ENCODE data around the gene SPOCK1.
"Not testable (repeated sequence)": the region's sequence is repeated elsewhere in the genome, so short reads cannot be mapped to it uniquely, and the experiment has no call there.

Gene SPOCK1

DNA sequence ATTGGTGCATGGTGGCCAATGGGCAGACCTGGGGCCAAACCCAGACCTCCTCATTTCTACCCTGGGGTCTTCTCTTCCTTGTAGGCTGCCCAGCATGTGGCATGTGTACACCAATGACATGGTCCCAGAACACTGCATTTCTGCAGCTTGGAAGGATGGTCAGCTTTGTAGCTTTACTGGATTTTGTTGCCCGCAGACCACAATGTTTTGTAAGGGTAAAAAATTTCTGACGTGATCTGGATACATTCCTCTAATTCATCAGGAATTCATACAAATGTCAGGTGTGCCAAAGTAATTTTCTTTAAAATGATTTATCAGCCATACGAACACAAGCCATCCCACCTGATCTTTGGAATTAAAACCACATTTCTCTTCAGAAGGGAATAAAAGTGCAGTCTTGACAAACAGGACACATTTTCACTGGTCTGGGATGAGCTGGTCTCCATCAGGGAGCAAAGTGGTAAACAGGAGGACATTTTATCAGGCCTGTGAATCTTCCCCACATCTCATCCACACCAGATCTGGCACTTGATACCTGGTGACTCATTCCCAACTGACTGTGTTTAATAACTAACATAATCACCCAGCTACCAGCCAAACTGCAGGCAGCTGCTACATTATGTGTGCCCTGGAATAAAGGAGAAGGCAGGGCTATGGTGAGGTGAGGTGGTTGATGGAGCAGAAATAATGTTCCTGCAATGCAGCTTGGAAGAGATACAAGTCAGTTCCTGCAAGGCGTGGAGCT is 103.9 kb downstream of the SPOCK1 start:
- DNase-seq (ENCODE audit: low read depth) = peak; percentile 28

DNA sequence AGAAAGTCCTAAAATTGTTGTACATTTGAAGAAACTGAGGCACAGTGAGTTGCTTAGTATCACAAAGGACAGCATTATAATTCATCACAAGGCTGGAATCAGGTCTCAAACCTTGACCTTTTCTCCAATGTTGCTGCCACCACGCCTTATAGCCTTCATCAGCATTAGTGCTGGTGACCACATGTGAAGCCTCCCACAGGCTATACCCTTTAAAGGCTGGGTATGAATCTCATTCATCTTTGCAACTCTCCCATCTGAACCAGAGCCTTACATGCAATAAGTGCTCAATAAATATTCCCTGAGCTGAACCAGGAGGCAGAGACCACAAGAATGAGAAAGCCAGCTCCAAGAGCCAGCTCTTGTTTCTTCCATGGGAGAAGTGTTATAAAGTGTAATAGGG is 104.7 kb downstream of the SPOCK1 start:
- DNase-seq (ENCODE audit: low read depth) = no peak

DNA sequence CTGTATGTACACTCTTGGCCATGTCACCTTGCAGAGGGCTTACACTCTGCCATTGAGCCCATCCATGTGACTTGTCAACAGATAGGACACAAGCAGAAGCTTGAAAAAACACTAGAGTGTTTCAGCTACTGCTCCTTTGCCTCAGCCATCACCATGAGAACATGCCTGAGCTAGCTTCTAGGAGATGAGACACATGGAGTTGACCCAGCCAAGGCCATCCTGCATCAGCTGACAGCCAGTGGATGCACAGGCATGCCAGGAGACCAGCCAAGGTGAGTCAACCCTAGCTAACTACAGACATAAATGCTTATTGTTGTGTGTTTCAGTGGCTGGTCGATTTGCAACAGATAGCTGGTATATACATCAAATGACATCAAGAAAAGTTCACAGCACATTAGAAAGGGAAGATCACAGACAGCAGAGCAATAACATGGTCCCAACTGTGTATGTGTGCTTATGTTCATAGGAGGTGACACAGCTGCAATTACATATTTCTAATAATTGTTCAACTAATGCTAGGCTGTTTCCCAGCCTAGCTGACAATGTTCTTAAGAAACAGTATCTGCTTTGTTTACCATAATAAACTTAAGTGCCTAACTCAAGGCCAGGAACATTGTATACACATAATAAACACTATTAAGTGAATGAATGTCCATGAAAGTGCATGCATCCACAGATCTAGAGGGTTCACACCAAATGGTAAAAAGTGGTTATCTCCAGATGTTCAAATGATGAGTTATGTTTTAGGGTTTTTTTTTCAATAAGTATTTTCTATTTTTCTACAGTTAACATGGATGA is 105.7 kb downstream of the SPOCK1 start:
- no peak for DNase-seq (ENCODE audit: low read depth)

DNA sequence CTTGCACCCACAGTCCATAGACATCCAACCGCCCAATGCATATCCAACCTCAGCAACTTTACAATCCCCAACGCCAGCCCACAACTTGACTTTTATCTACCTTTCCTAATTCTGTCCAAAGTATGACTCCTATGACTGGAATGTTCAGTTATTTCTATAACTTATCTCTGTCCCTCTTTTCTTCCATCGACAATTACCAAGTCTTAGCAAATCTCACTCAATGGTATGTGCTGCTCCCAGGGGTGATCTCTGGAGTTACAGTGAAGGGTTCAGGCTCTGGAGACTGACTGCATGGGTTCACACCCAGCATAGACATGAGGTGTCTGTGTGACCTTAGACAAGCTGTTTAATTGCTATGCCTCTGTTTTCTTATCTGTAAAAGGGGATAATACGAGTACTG is 106.9 kb downstream of the SPOCK1 start:
- no peak for DNase-seq (ENCODE audit: low read depth)

DNA sequence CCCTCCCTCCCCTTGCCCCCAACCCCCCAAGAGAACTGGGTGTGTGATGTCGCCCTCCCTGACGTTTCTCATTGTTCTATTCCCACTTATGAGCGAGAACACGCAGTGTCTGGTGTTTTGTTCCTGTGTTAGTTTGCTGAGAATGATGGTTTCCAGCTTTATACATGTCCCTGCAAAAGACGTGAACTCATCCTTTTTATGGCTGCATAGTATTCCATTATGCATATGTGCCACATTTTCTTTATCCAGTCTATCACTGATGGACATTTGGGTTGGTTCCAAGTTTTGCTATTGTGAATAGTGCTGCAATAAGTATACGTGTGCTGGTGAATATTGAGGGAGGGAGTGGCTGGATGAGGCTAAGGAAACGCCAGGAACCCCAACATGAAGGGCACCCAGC is 108.1 kb downstream of the SPOCK1 start:
- DNase-seq (ENCODE audit: low read depth) = not testable (repeated sequence)

DNA sequence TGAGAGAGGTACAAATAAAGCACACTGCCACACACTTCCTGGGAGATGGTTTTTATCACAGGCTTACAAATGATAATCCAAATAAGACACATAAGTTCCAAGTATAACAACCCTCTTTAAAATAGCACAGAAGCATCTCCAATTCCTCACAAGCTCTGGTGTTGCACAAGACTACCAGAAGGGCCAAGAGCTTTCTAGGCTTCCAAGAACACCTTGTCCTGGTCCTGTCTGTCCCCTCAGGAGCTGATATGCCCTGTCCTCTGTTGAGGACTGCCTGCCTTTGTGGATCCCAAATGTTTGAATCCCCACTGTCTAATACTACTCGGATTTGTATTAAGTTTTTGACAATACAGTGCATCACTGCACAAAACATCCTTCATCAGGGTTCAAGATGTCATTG is 110.1 kb downstream of the SPOCK1 start:
- no peak for DNase-seq (ENCODE audit: low read depth)

DNA sequence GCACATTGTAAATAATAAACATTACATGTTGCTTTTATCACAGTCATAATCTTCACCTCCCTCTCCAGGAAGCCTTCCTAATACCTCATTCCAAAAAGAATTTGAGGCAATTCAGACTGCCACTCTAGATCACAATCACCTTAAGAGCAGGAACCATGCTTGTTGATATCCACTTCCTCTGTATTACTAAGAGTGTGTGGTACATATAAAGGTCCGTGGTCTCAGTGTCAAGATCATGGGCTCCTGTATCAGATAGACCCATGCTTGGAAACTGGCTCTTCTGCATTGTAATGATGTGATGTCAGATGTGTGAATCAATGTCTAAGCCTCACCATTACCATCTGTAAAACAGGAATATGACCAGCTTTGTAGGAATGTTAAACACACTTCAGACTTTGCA is 114.1 kb downstream of the SPOCK1 start:
- DNase-seq (ENCODE audit: low read depth) = no peak

DNA sequence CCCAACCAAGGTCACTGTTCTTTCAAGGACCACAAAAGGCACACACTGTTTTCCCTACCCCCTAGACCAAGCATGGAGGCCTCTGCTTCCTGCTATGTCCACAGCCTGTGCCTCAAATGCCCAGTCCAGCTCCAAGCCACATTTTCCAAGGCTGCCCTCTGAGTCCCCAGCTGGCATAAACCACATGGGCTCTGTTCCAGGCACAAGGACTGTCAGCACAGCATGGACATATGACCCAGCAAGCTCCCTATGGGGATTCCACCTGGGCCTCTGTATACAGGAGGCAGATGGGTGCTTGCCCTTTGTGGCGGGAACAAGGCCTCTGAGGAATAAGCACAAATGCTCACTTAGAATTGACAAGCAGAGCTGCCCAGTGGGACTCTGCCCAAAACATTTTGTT is 115.2 kb downstream of the SPOCK1 start:
- no peak for DNase-seq (ENCODE audit: low read depth)

DNA sequence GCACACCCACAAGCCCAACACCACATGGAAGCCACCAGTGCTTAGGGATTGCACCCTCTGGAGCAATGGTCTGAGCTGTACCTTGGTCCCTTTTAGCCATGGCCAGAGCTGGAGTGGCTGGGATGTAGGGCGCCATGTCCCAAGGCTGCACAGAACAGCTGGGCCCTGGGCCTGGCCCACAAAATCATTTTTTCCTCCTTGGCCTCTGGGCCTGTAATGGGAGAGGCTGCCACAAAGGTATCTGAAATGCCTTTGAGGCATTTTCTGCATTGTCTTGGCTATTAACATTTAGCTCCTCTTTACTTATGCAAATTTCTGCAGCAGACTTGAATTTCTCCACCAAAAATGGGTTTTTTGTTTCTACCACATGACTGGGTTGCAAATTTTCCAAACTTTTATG is 117.6 kb downstream of the SPOCK1 start:
- no peak for DNase-seq (ENCODE audit: low read depth)

DNA sequence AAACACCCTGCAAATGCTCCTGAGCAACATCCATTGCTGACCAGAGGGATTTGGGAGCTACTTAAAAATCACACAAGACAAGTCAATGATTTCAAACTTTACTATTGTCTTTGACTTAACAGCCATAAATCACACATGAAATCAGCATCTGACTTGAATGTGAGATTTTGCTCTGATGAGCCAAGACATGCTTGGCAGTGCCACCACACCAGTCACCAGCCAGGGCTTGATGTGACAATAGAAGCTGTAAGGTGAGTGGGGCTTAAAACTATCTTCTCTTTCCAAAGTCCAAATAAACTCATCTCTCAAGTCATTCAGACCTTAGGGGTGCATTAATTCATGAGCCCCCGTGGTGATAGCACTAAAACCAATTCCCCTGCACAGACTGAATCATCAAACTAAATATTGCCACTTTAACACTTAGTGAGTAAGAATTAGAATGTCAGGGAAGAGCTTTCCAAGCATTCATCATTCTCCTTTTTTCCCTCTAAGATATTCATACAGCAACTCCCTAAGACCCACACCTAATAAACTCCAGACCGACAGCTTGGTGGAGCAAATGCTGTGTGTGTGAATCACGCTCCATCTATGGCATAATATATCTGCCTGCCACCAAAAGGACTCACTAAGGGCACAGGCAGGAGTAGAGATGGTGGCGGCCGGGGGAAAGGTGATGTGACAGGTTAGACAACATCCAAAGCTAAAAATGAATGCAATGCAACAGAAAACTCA is 119.4 kb downstream of the SPOCK1 start:
- DNase-seq (ENCODE audit: low read depth) = no peak

DNA sequence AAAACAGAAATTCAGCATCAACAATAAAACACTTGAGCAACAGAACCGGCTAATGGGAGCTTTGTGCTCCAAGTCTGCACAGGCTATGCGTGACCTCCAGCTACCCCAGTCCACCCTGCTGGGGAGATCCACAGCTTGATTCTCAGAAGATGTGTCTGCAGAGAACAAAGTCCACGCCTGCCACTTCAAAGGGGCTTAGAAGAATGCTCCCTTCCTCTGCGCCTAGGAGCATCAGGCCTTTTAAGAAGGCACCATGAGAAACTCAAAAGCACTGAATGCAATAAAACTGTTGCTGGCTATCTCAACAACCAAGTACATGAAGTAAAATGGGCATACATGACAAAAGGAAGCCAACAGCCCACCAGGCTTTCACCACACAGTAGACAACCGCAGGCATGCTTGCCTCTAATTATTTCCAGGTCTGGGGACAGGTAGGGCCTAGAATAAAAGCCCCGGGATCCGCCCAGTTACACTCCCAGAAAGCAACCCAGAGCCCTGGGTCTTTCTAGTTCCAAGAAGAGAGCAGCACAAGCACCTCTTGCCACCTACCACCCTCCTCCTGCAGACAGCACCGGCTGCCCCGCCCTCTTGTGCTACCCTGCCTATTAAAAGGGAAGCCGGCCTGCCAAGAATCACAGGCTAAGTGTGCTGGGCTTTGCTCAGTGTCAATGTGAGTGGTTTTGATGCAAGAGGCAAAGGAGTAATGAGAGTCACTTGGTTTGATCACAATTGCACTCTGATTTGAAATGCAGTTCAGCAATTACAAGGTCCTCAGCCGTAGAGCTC is 123.2 kb downstream of the SPOCK1 start:
- no peak for DNase-seq (ENCODE audit: low read depth)

DNA sequence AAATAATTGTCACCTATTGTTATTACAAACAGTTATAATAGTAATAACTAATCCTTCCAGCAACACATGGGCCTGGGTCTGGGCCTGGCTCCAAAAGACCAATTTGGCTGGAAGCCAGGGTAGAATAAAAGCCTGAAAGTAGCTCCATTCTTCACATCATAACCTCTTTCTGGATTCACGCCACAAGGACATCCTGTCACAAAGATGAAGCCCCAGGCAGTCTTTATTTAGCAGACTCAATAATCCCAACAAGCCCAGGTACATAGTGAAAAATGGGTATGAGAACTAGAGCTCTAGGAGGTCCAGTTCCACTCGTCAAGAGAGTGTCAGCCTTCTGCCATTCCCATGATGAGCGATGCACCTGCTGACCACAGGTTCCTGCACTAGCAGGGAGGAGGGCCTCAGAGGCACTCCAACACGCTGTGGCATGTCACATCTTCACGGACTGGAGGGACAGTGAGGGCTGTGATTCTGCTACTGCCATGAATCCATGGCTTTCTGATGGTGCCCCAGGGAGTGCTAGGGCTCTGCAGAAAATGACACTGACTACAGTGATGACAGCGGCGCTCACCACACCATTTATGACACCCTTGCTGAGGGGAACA is 124.9 kb downstream of the SPOCK1 start:
- no peak for DNase-seq (ENCODE audit: low read depth)

DNA sequence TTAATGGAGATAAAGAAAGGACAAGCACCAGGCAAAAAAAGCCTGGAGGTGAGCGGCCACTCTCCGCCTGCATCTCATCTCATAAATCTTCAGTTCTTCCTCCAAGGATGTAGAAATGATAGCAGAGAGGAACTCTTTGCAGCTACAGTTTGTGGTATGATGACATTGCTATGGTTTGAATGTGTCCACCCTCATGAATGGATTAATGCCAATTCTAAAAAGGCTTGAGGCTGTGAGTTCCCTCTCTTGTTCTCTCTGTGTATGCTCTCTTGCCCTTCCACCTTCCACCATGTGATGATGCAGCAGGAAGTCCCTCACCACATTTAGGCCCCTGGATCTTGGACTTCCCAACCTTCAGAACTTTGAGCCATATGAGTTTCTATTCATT is 126.4 kb downstream of the SPOCK1 start:
- no peak for DNase-seq (ENCODE audit: low read depth)

DNA sequence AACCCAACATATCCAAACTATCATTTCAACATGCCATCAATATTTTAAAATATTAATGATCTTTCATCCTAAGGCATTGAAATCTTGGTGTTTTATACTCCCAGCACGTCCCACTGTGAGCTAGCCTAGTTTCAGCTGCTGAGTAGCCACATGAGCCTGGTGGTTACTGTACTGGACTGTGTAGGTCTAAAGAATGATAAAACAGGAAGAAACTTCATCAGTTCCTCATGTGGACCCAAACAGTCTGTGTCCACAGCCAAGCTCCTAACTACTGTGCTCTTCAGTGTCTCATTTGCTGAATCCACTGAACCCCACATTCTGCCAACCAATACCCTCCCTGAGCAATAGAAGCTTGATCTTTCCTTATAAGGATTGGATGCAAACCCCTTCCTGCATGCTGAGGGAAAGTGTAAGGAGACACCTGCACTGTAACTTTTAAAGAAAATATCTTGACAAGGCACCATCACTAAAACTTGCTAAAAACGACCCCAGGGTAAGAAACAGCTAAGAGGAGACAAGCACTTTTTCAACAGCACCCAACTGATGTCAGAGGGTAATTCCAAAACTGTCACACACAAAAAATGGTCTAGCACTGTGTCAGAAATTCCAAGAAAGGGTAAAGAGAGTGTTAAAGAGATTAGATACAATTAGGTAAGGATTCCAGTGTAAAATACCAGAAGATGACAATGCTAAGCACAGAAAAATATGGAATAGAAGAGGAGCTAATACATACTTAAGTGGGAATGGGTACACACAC is 126.9 kb downstream of the SPOCK1 start:
- DNase-seq (ENCODE audit: low read depth) = no peak

DNA sequence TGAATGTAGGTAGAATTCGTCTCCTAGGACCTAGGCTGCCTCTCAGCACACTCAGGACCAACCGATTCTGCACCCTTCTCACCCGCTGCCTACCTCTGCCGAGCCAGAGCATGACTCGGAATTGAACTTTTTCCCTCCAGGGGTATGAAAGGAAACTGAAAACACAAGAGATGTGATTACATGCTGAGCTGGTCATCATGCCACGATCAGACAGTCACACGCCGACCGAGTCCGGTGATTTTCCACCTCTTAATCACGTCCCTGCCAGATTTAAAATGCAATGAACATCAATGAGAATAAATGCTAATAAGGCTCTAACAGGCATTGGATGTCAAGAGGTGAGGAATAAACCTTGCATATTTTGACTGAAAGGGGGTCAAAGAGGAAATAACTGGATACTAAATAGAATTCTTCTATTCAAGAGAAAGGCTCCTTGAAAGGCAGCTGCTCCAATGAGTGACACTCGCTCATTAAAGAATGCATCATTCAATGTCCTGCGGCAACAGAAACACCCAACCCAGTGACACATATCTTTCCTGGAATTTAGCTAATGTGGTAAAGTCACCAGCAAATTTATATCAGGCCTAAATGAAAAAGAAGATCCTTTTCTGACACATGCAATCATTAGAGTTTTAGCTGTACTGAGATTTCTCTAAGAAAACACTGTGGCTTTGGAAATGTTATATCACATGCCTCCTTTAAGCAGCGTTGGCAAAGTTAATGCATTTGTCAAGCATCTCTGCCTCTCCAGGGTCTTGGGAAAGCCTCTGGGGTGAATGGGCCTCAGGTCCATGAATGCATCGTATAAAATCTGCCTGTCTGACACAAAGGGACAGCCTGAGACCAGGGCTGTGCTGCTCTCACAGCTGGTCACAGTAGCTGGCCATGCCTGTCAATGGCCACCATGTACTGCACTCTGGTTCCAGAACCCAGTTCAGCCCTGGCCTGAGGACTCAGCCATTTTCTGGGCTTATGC is 128.7 kb downstream of the SPOCK1 start:
- no peak for DNase-seq (ENCODE audit: low read depth)

DNA sequence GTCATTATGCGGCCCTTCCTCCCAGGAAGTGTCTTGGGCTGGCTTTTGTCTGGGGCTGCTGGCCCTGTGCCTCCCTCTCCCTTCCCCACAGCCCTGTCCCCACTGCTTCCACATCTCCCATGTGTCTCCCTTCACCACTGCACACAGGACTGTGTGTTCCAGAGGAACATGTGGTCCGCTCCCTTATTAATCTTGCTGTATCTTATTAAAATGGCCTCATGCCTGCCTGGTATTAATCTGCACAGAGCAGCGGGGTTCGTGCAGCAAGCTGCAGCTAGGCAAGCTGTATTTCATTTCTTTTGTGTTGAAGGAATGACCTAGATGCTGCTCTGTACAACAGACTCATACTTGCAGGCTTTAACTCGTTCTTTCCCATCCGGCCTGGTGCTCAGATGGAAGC is 130.5 kb downstream of the SPOCK1 start:
- no peak for DNase-seq (ENCODE audit: low read depth)

DNA sequence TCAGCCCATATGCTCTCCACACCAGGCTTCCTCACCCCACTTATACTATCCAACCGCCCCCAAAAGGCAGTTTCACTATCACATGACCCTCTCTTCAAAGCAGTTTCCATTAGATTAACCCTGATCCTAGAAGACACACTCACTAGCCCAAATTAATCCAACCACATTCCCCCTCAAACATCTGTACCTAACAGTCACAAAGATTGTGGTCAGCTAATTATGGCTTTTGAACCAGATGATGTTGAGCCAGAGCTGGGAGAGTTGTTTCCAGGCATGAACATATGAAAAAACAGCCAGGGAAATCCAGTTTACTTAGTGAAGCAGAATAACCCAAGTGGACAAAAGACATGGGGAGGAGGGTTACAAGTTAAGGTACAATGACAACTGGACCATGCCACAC is 131.2 kb downstream of the SPOCK1 start:
- DNase-seq (ENCODE audit: low read depth) = no peak

DNA sequence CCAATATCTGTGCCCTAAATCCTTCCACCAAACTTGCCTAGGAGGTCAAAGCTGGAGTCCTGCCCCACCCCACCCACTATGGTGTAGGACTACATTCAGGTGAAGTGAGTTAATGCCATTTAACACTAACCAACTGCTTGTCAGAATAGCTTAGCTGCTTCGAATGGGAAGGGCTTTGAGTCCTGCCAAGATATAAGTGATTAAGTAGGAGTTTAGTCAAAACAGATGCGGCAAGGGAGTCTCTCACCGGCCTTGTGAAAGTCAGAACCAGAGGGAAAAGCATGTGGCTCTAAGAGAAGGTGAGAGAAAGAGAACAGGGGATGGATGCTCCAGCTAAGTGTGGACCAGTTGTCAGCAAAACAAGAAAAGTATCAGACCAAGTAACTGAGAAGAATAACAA is 132.6 kb downstream of the SPOCK1 start:
- no peak for DNase-seq (ENCODE audit: low read depth)

DNA sequence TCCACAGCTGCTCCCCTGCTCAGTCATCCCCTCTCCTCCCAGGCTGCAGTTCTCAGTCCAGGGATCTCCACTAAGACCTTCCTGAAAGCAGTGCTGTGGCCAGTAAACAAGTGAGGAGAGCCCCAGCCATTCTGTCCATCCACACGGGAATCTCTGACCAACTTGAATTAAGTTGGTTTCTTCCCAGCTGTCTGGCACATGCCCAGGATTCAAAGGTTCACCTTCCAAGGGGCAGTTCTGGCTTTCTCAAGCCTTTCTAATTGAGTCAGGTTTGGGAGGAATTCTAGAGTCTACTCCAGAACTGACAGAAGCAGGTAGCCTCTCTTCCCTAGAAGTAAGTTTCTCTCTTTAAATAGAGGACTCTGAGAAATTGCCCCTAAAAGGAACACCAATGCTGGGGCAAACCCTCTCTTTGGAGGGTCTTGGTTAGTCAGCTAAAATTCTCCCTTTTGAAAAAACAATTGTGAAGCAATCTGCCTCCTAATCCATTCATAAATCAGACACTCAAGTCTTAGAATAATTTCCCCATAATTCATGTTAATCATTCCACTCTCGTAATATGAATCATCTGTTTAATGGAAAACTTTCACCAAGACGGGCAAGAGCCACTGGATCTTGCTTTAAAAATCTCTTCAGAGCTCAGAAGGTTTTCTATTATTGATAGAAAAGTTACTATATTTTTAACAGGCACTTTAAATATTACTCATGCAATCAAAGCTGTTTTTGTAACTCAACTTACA is 133.8 kb downstream of the SPOCK1 start:
- DNase-seq (ENCODE audit: low read depth) = no peak
